NCI-H146 treated with DMSO at 0.1 percent for 48 hours (cell line): Measurements from ENCODE around the gene TPCN1.
A peak's percentile ranks its signal among the peaks of the same experiment; 100 is the strongest.
"Not testable (repeated sequence)": the region's sequence is repeated elsewhere in the genome, so short reads cannot be mapped to it uniquely, and the experiment has no call there.

ENCODE experiments used
- DNase-seq: peaks from one replicate; lab custom pipeline; 2025; ENCODE audit not compliant: unreplicated experiment; lab: John Stamatoyannopoulos, UW

The TPCN1 gene

GRCh38 chr12:113196582-113196981, 24.7 kb upstream of the TPCN1 start:
- no peak for DNase-seq

- peak; percentile 37 for DNase-seq
These were observed 24.3 kb upstream of the TPCN1 start for GRCh38 chr12:113196990-113197389.

GRCh38 chr12:113197518-113198077, 23.7 kb upstream of the TPCN1 start:
- no peak for DNase-seq

GRCh38 chr12:113198296-113198695, 23.0 kb upstream of the TPCN1 start:
- DNase-seq, result no peak

- DNase-seq, result no peak
These were observed 21.1 kb upstream of the TPCN1 start for GRCh38 chr12:113200021-113200797.

GRCh38 chr12:113201187-113202177, 19.8 kb upstream of the TPCN1 start:
- DNase-seq, result no peak

- DNase-seq, result no peak
These were observed 18.8 kb upstream of the TPCN1 start for GRCh38 chr12:113202300-113203075.

GRCh38 chr12:113203852-113204760, 17.2 kb upstream of the TPCN1 start:
- DNase-seq, result no peak

GRCh38 chr12:113204804-113205203, 16.5 kb upstream of the TPCN1 start:
- no peak for DNase-seq

GRCh38 chr12:113206802-113207201, 14.5 kb upstream of the TPCN1 start:
- DNase-seq, result not testable (repeated sequence)

- DNase-seq, result no peak
These were observed 13.6 kb upstream of the TPCN1 start for GRCh38 chr12:113207613-113208040.

- DNase-seq, result no peak
These were observed 13.0 kb upstream of the TPCN1 start for GRCh38 chr12:113208041-113208934.

GRCh38 chr12:113211160-113211559, 10.1 kb upstream of the TPCN1 start:
- DNase-seq, result no peak

- DNase-seq, result no peak
These were observed 6.3 kb upstream of the TPCN1 start for GRCh38 chr12:113214895-113215400.

GRCh38 chr12:113216027-113216426, 5.2 kb upstream of the TPCN1 start:
- DNase-seq, result no peak

- DNase-seq, result no peak
These were observed 577 bp upstream of the TPCN1 start for GRCh38 chr12:113220593-113221180.

- DNase-seq, result no peak
These were observed 899 bp downstream of the TPCN1 start for GRCh38 chr12:113221997-113222729.
